Fibroblast of villous mesenchyme (primary cell): ENCODE measurements around the gene GPER1. TPM values are rescaled to one million over a fixed set of nuclear protein-coding genes. Genes with fewer than 3 reads are reported as not detected.

Experiments
- DNase-seq: peaks from one replicate; pipeline ENCODE4 v3.0.0-alpha.2; 2010; ENCODE audit warnings: low read depth
- H3K4me3 ChIP-seq: 2 replicates; pipeline ENCODE4 v1.5.1; 2011; ENCODE audit warnings: low read depth, mild to moderate bottlenecking, low read length
- CTCF ChIP-seq: IDR thresholded peaks from 2 replicates; pipeline ENCODE4 v1.5.1; 2012; ENCODE audit warnings: low read depth, mild to moderate bottlenecking, low read length; ENCODE audit not compliant: insufficient read depth
- total RNA-seq: library from RNA; depleted of rRNA; stranded (reverse); fragments of >200 nt; gene quantifications from 2 replicates; pipeline ENCODE4 v1.2.3, GENCODE V29; 2012

GPER1 gene
- total RNA-seq, 1 donor, result 2.6 TPM

- no peak overlapping the region for H3K4me3 ChIP-seq
- no peak for DNase-seq
- no peak for TF ChIP-seq CTCF
These were observed 7.0 kb downstream of the GPER1 start for GRCh38 chr7:1094870-1095269.

GRCh38 chr7:1095621-1096155, 7.8 kb downstream of the GPER1 start:
- DNase-seq, result no peak
- no peak for TF ChIP-seq CTCF
- no peak overlapping the region for H3K4me3 ChIP-seq

GRCh38 chr7:1096156-1097119, 8.5 kb downstream of the GPER1 start:
- peak; percentile 42 for DNase-seq
- no peak overlapping the region for H3K4me3 ChIP-seq
- TF ChIP-seq CTCF, result no peak

GRCh38 chr7:1097120-1097504, 9.2 kb downstream of the GPER1 start:
- DNase-seq, result no peak
- no peak overlapping the region for H3K4me3 ChIP-seq
- TF ChIP-seq CTCF, result no peak

- no peak for DNase-seq
- TF ChIP-seq CTCF, result no peak
These were observed 10.6 kb downstream of the GPER1 start for GRCh38 chr7:1098243-1099153.

GRCh38 chr7:1099154-1099542, 11.2 kb downstream of the GPER1 start:
- H3K4me3 ChIP-seq, result no peak overlapping the region
- no peak for TF ChIP-seq CTCF
- DNase-seq, result no peak

More at GRCh38 chr7:1098243-1099153, 10.6 kb downstream of the GPER1 start:
- H3K4me3 ChIP-seq, result no peak overlapping the region
